ENCODE data around the gene FHOD1. TPM values are rescaled to one million over a fixed set of nuclear protein-coding genes. Genes with fewer than 3 reads are reported as not detected.
A peak's percentile ranks its signal among the peaks of the same experiment; 100 is the strongest.

FHOD1 gene
- total RNA-seq, 2 experiments from 2014 or later = 16.5 to 55.0 TPM

GRCh38 chr16:67228905-67229304, 18.4 kb downstream of the FHOD1 start:
- no peak overlapping the region for H3K4me3 ChIP-seq (ENCODE audit: low read depth, low read length, poor library complexity, severe bottlenecking)
- no TSS peak for BruUV-seq (replicated peaks)
- no peak overlapping the region for H3K27ac ChIP-seq (ENCODE audit: low read depth, low read length, poor library complexity, severe bottlenecking)
- no peak for DNase-seq (ENCODE audit: low spot score)
- TF ChIP-seq, protein P1, sequence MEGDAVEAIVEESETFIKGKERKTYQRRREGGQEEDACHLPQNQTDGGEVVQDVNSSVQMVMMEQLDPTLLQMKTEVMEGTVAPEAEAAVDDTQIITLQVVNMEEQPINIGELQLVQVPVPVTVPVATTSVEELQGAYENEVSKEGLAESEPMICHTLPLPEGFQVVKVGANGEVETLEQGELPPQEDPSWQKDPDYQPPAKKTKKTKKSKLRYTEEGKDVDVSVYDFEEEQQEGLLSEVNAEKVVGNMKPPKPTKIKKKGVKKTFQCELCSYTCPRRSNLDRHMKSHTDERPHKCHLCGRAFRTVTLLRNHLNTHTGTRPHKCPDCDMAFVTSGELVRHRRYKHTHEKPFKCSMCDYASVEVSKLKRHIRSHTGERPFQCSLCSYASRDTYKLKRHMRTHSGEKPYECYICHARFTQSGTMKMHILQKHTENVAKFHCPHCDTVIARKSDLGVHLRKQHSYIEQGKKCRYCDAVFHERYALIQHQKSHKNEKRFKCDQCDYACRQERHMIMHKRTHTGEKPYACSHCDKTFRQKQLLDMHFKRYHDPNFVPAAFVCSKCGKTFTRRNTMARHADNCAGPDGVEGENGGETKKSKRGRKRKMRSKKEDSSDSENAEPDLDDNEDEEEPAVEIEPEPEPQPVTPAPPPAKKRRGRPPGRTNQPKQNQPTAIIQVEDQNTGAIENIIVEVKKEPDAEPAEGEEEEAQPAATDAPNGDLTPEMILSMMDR (conservative IDR thresholded peaks at IDR 0.05; ENCODE audit: low read length) = no peak
- TF ChIP-seq EZH2phosphoT487 (IDR thresholded peaks at IDR 0.05; ENCODE audit: borderline replicate concordance, low read depth, low read length) = no peak
- peaks cover 18% of the 10 kb centered on the region for H3K4me1 ChIP-seq (ENCODE audit: insufficient read depth, low read length, poor library complexity, severe bottlenecking)
- CTCF ChIA-PET (ENCODE audit: unreplicated experiment) = no interaction called here
- H4K20me1 ChIP-seq (ENCODE audit: insufficient read depth, low read length) = no peaks in the 10 kb centered on the region
- H2AFZ ChIP-seq (ENCODE audit: low read length) = no peak overlapping the region
- intact Hi-C loops (cut with micrococcal nuclease; ENCODE audit: unreplicated experiment) = loop anchor here (5.0 kb wide), 1 partner anchor 212 kb away; no protein-coding TSS in a partner anchor
- peaks cover 50% of the 10 kb centered on the region for H3K36me3 ChIP-seq (ENCODE audit: insufficient read depth, low read length)
- no peaks in the 10 kb centered on the region for H3K9me3 ChIP-seq (ENCODE audit: low read length)
- POLR2A ChIA-PET = interaction anchor here (1.3 to 1.8 kb wide), 2 partner anchors 16 to 19 kb away, joined by 3 to 8 read pairs; partner anchors contain the start of gene FHOD1
- H3K4me2 ChIP-seq (ENCODE audit: low read length) = no peak overlapping the region
- H3K9me2 ChIP-seq (ENCODE audit: insufficient read depth, low read length) = no peaks in the 10 kb centered on the region
- peaks cover 13% of the 10 kb centered on the region for H3K79me2 ChIP-seq (ENCODE audit: insufficient read depth, low read depth, low read length)

- H3K79me2 ChIP-seq (ENCODE audit: insufficient read depth, low read depth, low read length) = peaks cover 13% of the 10 kb centered on the region
- H3K4me2 ChIP-seq (ENCODE audit: low read length) = peak overlapping the region; percentile 90
- DNase-seq (ENCODE audit: low spot score) = no peak
- ChIA-PET POLR2A (interaction anchor here (1.0 to 1.8 kb wide), 4 partner anchors 8 to 45 kb away, joined by 3 to 11 read pairs (median 6); partner anchors contain the start of gene FHOD1), CTCF (ENCODE audit: unreplicated experiment) (interaction anchor here (0.6 to 1.8 kb wide), 4 partner anchors 11 to 314 kb away, joined by 3 to 6 read pairs (median 4); partner anchors contain the start of gene FHOD1)
- peaks cover 18% of the 10 kb centered on the region for H3K4me1 ChIP-seq (ENCODE audit: insufficient read depth, low read length, poor library complexity, severe bottlenecking)
- TF ChIP-seq, protein P1 (conservative IDR thresholded peaks at IDR 0.05; ENCODE audit: low read length) = no peak
- TF ChIP-seq EZH2phosphoT487 (IDR thresholded peaks at IDR 0.05; ENCODE audit: borderline replicate concordance, low read depth, low read length) = no peak
- no peaks in the 10 kb centered on the region for H4K20me1 ChIP-seq (ENCODE audit: insufficient read depth, low read length)
- no peak overlapping the region for H3K27ac ChIP-seq (ENCODE audit: low read depth, low read length, poor library complexity, severe bottlenecking)
- BruUV-seq (replicated peaks) = TSS peak; percentile 65
- no peaks in the 10 kb centered on the region for H3K9me2 ChIP-seq (ENCODE audit: insufficient read depth, low read length)
- H3K9me3 ChIP-seq (ENCODE audit: low read length) = no peaks in the 10 kb centered on the region
- H3K4me3 ChIP-seq (ENCODE audit: low read depth, low read length, poor library complexity, severe bottlenecking) = peak overlapping the region; percentile 95
- peaks cover 46% of the 10 kb centered on the region for H3K36me3 ChIP-seq (ENCODE audit: insufficient read depth, low read length)
- no peak overlapping the region for H2AFZ ChIP-seq (ENCODE audit: low read length)
- intact Hi-C loops (cut with micrococcal nuclease; ENCODE audit: unreplicated experiment) = loop anchor here (5.0 kb wide), 1 partner anchor 211 kb away; no protein-coding TSS in a partner anchor
Measured at GRCh38 chr16:67228034-67228785, 19.1 kb downstream of the FHOD1 start.

All from OCI-LY7 (cell line).